HG03196 (cell line): ENCODE measurements around the gene SMARCA5.
"Not testable (repeated sequence)": the region's sequence is repeated elsewhere in the genome, so short reads cannot be mapped to it uniquely, and the experiment has no call there.

ENCODE experiments used
- ATAC-seq: cut with Tn5 transposase; IDR thresholded peaks from one replicate; pipeline ENCODE4 v1.9.1; 2021; ENCODE audit not compliant: unreplicated experiment

Gene SMARCA5, protein sequence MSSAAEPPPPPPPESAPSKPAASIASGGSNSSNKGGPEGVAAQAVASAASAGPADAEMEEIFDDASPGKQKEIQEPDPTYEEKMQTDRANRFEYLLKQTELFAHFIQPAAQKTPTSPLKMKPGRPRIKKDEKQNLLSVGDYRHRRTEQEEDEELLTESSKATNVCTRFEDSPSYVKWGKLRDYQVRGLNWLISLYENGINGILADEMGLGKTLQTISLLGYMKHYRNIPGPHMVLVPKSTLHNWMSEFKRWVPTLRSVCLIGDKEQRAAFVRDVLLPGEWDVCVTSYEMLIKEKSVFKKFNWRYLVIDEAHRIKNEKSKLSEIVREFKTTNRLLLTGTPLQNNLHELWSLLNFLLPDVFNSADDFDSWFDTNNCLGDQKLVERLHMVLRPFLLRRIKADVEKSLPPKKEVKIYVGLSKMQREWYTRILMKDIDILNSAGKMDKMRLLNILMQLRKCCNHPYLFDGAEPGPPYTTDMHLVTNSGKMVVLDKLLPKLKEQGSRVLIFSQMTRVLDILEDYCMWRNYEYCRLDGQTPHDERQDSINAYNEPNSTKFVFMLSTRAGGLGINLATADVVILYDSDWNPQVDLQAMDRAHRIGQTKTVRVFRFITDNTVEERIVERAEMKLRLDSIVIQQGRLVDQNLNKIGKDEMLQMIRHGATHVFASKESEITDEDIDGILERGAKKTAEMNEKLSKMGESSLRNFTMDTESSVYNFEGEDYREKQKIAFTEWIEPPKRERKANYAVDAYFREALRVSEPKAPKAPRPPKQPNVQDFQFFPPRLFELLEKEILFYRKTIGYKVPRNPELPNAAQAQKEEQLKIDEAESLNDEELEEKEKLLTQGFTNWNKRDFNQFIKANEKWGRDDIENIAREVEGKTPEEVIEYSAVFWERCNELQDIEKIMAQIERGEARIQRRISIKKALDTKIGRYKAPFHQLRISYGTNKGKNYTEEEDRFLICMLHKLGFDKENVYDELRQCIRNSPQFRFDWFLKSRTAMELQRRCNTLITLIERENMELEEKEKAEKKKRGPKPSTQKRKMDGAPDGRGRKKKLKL

DNA sequence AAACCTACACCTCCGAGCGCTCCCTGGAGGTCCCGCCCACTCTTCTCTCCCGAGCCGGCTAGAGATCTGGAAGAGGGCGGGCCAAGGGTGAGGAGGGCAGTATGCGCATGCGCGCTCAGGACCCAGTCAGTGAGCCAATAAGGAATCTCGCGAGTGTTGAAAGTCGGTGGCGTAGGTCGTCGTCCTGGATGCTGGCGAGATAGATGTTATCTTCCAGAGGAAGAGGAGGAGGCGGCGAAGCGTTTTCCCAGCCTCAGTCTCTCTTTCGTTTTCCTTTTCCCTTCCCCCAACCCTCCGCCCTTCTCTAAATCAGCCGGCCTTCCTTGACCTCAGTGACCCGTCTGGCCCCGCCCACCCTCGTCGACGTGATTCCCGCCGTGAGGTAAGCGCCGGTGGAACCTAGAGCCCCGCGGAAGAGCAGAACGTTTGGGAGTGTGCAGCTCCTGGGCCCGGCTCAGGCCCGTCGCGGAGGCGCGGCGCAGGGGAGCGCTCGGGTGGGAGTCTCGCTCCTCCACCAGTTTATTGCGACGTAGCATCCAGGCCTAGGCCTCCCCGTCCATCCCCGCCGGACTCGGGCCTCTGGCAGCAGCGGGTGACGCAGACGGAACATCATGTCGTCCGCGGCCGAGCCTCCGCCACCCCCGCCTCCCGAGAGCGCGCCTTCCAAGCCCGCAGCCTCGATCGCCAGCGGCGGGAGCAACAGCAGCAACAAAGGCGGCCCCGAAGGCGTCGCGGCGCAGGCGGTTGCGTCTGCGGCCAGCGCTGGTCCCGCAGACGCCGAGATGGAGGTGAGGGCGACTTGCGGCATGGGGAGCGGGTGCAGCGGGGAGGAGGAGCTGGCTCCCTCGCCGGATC, at the start of gene SMARCA5:
Gene SMARCA5, plus strand, starts transcription at position 389 of the 855 bp plus-strand sequence. Its CDS starts 223 bp downstream, at position 612.
- ATAC-seq, result peak; percentile 90

DNA sequence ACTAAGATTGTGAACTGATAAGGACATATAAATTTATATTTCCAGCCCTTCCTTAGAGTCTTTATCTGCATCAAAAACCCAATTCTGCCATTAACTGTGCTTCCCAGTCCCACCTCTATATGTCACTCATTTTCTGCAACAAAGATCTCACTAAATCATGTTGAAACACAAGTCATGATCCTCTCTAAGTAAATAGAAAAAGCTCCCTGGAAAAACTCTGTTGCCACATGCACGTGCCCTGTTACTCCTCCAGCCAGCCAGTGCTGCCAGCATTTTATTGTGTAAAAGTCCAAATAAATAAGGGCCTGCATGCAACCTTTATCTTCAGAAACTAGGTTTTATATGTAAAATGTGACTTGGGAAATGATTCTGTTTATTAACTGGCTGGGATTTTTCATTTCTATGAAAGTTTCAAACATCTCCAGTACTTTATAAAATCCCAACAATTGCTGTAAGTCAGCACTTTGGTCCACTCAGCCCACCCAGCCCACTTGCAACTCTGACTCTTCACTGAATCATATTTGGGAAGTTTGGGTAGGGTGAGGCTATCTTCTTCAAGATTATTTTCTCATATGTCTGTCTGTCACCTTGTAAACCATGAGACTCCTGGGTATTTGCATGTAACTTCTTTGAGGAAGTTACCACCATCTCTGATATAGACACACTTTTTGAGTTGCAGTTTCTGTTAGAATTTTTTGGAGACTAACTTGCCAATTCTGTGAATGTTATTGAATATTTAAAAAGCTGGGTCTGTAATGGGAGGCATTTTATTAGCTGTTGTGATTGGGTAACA, 40.0 kb upstream of the SMARCA5 start:
- ATAC-seq, result no peak

DNA sequence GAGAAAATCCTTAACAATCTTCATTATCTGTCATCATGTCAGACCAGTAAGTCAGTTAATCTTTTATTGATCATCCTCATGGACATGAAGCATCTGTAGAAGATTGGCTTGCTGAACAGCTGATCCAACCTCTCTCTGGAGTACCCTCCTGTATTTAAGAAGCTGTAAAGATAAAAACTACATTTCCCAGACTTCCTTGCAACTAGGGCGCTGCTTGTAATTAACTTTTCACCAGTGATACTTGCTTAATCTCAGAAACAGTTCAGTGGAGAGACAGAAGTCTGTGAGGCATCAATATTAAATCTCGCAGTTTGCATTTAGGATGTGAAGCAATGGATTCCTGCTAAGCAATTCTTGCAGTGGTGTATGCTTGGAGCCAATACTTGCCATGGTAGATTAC, 36.0 kb upstream of the SMARCA5 start:
- no peak for ATAC-seq

DNA sequence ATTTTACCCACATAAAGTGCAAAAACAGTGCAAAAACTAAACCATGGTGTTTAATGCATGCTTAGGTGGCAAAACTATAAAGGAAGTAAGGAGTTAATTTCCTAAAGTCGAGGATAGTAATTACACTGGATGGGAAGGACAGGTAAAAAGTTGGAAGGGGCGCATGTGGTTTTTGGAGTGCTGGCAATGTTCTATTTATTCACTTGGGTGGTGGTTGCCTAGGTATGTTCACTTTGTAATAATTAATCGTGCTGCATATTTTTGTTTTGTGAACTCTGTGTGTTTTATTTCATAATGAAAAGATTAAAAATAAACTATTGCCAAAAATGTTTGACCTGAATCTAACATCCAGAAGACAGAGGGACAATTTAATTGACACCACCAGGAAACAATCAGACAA, 32.1 kb upstream of the SMARCA5 start:
- no peak for ATAC-seq

DNA sequence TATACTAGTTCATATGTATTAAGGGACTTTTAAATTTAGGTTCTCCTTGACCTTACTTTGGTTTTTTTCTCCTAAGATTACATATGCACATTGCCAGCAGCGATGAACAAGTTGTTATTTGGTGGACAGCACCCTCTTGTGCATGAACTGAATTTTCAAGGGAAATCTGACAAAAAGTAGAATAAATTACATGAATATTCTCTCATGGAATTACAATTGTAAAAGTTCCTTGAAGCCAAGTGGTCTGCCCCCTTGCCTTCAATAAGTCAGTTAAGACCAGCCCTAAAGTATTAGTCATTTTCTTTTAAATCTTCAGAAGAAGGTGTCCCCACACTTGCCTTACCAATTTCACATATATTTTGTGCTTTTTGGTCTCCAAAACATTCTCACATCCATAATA, 30.7 kb upstream of the SMARCA5 start:
- ATAC-seq, result no peak

DNA sequence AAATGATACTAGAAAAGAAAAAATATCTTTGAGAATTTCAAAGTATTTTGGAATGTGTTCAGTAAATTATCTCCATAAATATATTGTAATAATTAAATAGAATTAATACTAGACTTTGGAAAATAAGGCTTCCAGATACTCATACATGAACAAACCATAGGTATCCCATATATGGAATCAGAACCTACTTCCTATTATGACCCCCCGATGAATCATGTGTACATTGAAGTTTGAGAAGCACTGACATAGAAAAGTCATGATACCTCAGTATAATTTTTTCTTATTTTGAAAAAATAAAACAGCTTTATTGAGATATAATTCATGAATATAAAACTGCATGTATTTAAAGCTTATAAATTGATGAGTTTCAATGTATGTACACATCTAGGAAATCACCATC, 27.2 kb upstream of the SMARCA5 start:
- ATAC-seq, result no peak

DNA sequence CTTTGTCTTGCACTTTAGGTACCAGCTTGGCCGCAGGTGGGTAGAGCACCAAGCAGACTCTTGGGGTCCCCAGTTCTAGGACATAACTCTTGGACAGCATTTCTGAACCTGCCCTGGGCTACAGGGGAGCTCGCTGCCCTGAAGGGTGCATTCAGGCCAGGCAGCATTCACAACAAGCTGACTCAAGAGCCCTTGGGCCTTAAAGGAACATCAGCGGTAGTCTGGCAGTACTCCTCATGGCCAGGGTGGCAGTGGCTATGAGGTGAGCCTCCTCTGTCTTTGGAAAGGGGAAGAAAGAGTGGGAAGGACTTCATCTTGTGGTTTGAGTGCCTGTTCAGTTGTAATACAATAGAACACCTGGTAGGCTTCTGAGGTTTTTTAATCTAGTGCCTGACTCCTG, 24.8 kb upstream of the SMARCA5 start:
- ATAC-seq, result no peak

DNA sequence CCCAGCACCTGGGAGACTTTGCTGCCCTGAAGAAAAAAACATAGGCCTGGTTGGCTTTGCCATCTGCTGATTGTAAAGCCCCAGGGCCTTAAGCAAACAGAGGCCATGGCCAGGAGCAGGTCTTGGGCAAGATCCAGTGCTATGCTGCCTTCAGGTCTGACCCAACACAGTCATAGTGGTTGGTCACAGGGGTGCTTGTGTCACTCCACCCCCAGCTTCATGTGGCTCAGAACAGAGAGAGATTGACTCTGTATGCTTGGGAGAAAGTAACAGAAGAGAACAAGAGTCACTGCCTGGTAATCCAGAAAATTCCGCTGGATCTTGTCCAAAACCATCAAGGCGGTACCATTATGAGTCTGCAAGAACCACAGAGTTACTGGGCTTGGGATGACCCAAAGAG, 24.4 kb upstream of the SMARCA5 start:
- no peak for ATAC-seq

DNA sequence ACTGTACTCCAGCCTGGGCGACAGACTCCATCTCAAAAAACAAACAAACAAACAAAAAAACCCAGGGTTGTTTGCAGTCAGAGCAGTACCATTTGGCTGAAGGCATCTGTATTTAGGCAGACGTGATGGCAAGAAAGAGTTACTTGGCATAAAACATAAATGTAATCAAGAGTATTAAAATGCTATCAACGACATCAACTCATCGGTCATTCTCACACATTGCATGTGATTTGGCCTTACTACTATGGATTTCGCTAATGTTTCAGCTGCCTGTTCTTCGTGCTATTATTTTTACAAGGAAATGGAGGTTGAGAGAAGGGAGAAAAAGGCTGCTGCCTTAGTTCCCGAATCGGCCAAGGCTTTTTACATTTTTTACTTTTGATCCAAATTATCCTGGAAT, 15.5 kb upstream of the SMARCA5 start:
- no peak for ATAC-seq

DNA sequence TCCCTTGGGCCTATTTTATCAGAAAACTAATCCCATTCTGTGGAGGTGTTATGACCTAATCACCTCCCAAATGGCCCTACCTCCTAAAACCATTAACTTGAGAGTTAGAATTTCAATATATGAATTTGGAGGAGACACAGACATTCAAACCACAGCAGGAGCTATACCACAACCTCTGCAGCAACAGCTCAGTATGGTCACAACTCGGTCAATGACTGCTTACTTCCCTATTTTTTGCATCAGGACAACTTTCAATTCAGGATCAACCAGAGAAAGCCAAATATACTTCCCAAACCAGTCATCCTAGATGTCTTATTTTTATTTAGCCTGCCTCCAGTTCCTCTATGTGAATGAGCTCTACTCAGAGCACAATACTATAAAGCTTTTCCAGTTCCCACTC, 11.3 kb upstream of the SMARCA5 start:
- no peak for ATAC-seq

DNA sequence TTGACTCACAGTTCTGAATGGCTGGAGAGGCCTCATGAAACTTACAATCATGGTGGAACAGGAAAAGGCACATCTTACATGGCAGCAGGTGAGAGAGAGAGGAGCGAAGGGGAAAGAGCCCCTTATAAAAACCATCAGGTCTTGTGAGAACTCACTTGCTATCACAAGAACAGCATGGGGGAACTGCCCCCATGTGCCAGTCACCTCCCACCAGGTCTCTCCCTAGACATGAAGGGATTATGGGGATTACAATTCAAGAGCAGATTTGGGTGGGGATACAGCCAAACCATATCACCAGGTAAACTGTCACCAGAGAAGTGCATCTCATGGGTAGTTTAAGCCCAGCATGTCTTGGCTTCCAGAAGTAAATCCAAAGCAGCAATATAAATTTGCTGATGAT, 7.5 kb upstream of the SMARCA5 start:
- ATAC-seq, result no peak

DNA sequence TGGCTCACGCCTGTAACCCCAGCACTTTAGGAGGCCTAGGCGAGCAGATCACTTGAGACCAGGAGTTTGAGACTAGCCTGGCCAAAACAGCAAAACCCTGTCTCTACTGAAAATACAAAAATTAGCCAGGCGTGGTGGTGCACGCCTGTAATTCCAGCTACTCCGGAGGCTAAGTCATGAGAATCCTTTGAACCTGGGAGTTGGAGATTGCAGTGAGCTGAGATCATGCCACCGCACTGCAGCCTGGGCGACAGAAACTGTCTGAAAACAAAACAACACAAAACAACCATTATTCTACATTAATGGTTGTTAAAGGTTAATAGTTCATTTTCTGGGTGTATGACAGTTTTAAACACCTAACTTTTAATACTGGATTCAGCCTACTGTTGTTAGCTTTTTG, 1.6 kb upstream of the SMARCA5 start:
- no peak for ATAC-seq

DNA sequence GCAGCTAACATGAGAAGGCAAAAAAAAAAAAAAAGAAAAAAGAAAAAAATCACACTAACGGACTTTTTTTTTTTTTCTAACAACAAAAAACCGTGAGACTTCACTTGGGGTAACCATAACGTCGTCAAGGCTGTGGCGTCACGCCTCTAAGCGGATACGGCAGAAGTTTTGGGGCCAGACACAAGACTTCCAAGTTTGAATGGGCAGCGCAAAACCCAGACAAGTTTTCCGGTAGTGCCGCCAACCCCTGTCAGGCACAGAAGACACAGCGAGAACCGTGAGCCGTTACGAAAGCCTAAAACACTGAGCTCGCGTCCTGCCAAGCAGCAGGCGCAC, 556 bp upstream of the SMARCA5 start:
- peak; percentile 32 for ATAC-seq

DNA sequence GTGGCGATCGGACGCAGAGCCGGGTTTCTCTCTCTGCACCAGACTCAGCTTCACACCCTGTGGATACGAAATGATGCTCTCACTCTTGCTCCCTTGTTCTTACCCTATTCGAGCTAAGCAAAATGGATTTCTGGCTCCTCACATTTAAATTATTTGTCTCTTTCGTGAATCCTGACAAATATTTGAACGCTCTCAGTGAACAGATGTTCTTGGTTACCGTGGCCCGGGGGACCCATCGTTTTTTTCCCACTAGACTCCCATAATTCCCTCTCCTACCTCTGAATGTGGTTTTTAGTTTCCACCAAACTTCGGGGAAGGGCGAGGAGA, 630 bp downstream of the SMARCA5 start:
- no peak for ATAC-seq

DNA sequence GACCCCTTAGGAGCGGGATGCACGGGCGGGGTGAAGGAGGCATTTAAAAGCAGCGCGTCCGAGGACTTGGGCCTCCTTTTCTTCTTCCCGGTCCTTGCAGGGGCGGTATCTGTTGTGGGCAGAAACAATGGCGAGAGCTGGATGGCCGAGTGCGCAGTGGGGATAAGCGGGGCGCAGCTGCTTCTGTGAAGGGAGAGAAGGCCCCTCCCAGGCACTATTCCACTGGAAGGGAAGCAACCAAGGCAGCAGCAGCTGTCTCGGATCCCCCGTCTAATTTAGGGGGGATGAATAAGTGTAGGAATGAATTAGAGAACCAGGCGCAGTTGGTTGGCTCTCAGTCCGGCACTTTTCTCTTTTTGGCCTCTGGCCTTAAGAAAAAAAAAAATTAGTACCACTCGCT, 995 bp downstream of the SMARCA5 start:
- no peak for ATAC-seq

DNA sequence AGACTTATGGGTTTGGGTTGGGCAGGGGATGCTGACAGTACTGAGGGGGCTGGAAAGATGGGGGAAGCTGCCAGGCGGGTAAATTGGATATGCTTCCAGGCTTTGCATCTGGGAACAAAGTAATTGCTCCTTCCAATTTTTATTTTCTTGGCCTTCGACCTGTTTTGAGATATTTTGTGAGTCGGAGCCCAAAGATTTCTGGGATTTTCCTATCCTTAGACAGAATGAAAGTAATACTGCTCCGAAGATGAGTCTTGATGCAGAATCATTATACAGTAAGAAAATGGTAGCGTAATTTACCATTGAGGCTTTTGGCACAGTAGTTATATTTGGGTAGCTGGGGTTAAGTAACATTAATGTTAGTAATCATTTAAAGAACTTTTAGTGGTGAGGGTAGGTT, 1.4 kb downstream of the SMARCA5 start:
- ATAC-seq, result no peak

DNA sequence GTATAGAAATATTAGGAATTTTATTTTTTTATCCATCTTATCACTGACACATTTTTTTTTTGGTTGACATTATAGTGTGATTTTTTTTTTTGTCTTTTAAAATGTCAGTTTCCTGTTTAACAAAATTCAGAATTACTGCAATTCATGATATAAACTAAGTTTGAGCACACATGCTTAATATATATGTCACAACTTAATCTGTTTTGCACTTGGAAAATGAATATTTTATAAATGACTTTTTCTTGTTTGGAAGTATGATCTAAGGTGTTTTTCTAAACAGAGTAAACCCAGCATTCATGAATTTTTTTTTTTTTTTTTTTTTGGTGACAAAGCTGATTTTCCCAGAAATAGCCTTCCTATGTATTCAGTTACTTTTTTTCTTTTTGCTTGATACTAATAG, 2.4 kb downstream of the SMARCA5 start:
- ATAC-seq, result no peak

DNA sequence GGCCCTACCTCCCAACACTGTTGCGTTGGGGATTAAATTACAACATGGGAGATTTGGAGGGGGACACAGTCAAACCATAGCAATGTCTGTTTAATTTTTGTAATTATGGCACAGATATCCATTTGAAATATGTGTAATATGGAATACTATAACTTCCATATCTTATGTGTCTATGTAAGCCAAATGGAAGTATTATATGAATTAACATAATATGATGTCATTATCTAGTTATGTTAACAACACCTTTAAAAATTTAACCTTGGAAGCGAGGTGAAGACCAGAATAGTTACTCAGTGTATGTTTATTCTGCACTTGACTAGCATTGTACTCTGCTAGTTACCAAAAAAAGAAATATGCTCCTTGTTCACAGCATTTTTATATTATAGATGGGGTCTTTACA, 4.3 kb downstream of the SMARCA5 start:
- ATAC-seq, result no peak

DNA sequence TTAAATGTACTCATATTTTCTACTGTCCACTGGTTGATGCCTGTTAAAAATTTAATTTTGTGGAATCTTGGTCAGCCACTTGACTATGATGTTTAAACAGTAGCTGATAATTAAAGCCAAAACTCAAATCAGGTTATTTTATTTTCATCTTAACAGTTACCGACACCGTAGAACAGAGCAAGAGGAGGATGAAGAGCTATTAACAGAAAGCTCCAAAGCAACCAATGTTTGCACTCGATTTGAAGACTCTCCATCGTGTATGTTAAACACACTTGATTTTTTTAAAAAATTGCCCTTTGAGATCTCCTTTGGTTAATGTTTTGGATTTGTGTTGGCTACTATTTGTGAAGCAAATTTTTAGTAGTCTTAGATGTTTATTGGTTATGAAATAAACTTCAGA, 10.7 kb downstream of the SMARCA5 start:
- ATAC-seq, result no peak

DNA sequence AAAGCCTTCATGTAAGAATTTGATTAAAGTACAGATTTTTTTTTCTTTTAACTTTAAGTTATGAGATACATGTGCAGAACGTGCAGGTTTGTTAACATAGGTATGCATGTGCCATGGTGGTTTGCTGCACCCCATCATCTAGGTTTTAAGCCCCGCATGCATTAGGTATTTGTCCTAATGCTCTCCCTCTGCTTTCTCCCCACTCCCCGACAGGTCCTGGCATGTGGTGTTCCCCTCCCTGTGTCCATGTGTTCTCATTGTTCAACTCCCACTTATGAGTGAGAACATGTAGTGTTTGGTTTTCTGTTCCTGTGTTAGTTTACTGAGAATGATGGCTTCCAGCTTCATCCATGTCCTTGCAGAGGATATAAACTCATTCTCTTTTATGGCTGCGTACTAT, 14.5 kb downstream of the SMARCA5 start:
- not testable (repeated sequence) for ATAC-seq
